ENCODE measurements around the gene PTPRN2.

- TF ChIP-seq POLR2A (IDR thresholded peaks at IDR 0.05; ENCODE audit: extremely low read depth, insufficient read length) = no peak
- no peak for TF ChIP-seq CTCF (IDR thresholded peaks at IDR 0.05; ENCODE audit: low read depth, low read length)
- no peak for TF ChIP-seq MAX (IDR thresholded peaks at IDR 0.05; ENCODE audit: low read depth, low read length)
- no peak for TF ChIP-seq MYC (IDR thresholded peaks at IDR 0.05; ENCODE audit: low read depth, low read length)
Observed at GRCh38 chr7:158446706-158447105, 140.9 kb downstream of the PTPRN2 start.
